Measurements from ENCODE around the gene GOLGA3.

GOLGA3 gene

GRCh38 chr12:132723015-132723763 is 105.5 kb downstream of the GOLGA3 start:
- no peak for DNase-seq (ENCODE audit: low read depth)

GRCh38 chr12:132720606-132721345 is 107.9 kb downstream of the GOLGA3 start:
- DNase-seq (ENCODE audit: low read depth): no peak

- no peak for DNase-seq (ENCODE audit: low read depth)
Observed at GRCh38 chr12:132719954-132720324, 108.7 kb downstream of the GOLGA3 start.

- no peak for DNase-seq (ENCODE audit: low read depth)
Observed at GRCh38 chr12:132719141-132719953, 109.3 kb downstream of the GOLGA3 start.
